HG02973 (cell line): ENCODE results near the gene RALGAPA1.
"Not testable (repeated sequence)": the region's sequence is repeated elsewhere in the genome, so short reads cannot be mapped to it uniquely, and the experiment has no call there.

Experiments
- ATAC-seq: cut with Tn5 transposase; IDR thresholded peaks from one replicate; pipeline ENCODE4 v1.9.1; 2021; ENCODE audit warnings: moderate library complexity; ENCODE audit not compliant: unreplicated experiment

RALGAPA1 gene

GRCh38 chr14:35632271-35632670 is 176.8 kb downstream of the RALGAPA1 start:
- ATAC-seq, result no peak

GRCh38 chr14:35631071-35631805 is 177.9 kb downstream of the RALGAPA1 start:
- no peak for ATAC-seq

- ATAC-seq, result no peak
Observed at GRCh38 chr14:35628989-35629388, 180.1 kb downstream of the RALGAPA1 start.

GRCh38 chr14:35626947-35627346 is 182.1 kb downstream of the RALGAPA1 start:
- not testable (repeated sequence) for ATAC-seq

GRCh38 chr14:35621996-35622395 is 187.1 kb downstream of the RALGAPA1 start:
- ATAC-seq, result not testable (repeated sequence)

GRCh38 chr14:35619998-35620397 is 189.1 kb downstream of the RALGAPA1 start:
- not testable (repeated sequence) for ATAC-seq

- ATAC-seq, result not testable (repeated sequence)
Observed at GRCh38 chr14:35619461-35619860, 189.6 kb downstream of the RALGAPA1 start.

GRCh38 chr14:35617500-35617899 is 191.6 kb downstream of the RALGAPA1 start:
- no peak for ATAC-seq

GRCh38 chr14:35607380-35607779 is 201.7 kb downstream of the RALGAPA1 start:
- no peak for ATAC-seq

GRCh38 chr14:35600253-35600652 is 208.8 kb downstream of the RALGAPA1 start:
- no peak for ATAC-seq

GRCh38 chr14:35594616-35595015 is 214.5 kb downstream of the RALGAPA1 start:
- no peak for ATAC-seq

GRCh38 chr14:35587373-35587772 is 221.7 kb downstream of the RALGAPA1 start:
- ATAC-seq, result not testable (repeated sequence)

- ATAC-seq, result no peak
Observed at GRCh38 chr14:35578639-35579038, 230.5 kb downstream of the RALGAPA1 start.

- no peak for ATAC-seq
Observed at GRCh38 chr14:35578135-35578534, 231.0 kb downstream of the RALGAPA1 start.

- ATAC-seq, result no peak
Observed at GRCh38 chr14:35576856-35577255, 232.2 kb downstream of the RALGAPA1 start.

GRCh38 chr14:35576260-35576659 is 232.8 kb downstream of the RALGAPA1 start:
- ATAC-seq, result no peak

GRCh38 chr14:35573911-35574310 is 235.2 kb downstream of the RALGAPA1 start:
- ATAC-seq, result no peak

- ATAC-seq, result no peak
Observed at GRCh38 chr14:35571598-35571997, 237.5 kb downstream of the RALGAPA1 start.

- no peak for ATAC-seq
Observed at GRCh38 chr14:35565871-35566464, 243.1 kb downstream of the RALGAPA1 start.

GRCh38 chr14:35558680-35559079 is 250.4 kb downstream of the RALGAPA1 start:
- ATAC-seq, result no peak

GRCh38 chr14:35557221-35557747 is 251.8 kb downstream of the RALGAPA1 start:
- no peak for ATAC-seq

GRCh38 chr14:35556548-35556947 is 252.5 kb downstream of the RALGAPA1 start:
- ATAC-seq, result no peak
